ENCODE measurements around the gene PSKH1.
A peak's percentile ranks its signal among the peaks of the same experiment; 100 is the strongest.
"Not testable (repeated sequence)": the region's sequence is repeated elsewhere in the genome, so short reads cannot be mapped to it uniquely, and the experiment has no call there.

PSKH1 gene

DNA sequence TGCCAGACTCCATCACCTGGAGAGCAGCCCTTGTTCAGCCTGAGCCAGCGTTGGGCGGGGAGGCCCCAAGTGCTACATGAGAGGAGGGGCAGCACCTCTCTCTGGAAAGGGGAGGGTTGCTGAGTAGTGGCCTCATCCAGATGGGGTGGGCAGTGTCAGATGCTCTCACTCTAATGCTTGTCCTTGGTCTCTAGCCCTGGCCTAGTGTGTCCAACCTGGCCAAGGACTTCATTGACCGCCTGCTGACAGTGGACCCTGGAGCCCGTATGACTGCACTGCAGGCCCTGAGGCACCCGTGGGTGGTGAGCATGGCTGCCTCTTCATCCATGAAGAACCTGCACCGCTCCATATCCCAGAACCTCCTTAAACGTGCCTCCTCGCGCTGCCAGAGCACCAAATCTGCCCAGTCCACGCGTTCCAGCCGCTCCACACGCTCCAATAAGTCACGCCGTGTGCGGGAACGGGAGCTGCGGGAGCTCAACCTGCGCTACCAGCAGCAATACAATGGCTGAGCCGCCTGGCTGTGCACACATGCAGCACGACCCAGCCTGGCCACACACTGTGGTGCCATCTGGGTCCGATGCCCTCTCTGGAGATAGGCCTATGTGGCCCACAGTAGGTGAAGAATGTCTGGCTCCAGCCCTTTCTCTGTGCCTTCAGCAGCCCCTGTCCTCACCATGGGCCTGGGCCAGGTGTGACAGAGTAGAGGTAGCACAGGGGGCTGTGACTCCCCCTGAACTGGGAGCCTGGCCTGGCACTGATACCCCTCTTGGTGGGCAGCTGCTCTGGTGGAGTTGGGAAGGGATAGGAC, 34.3 kb downstream of the PSKH1 start:
- DNase-seq: no peak

DNA sequence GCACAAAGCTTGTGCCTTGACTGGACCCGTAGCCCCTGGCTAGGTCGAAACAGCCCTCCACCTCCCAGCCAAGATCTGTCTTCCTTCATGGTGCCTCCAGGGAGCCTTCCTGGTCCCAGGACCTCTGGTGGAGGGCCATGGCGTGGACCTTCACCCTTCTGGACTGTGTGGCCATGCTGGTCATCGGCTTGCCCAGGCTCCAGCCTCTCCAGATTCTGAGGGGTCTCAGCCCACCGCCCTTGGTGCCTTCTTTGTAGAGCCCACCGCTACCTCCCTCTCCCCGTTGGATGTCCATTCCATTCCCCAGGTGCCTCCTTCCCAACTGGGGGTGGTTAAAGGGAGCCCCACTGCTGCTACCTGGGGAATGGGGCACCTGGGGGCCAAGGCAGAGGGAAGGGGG, 35.1 kb downstream of the PSKH1 start:
- no peak for DNase-seq

DNA sequence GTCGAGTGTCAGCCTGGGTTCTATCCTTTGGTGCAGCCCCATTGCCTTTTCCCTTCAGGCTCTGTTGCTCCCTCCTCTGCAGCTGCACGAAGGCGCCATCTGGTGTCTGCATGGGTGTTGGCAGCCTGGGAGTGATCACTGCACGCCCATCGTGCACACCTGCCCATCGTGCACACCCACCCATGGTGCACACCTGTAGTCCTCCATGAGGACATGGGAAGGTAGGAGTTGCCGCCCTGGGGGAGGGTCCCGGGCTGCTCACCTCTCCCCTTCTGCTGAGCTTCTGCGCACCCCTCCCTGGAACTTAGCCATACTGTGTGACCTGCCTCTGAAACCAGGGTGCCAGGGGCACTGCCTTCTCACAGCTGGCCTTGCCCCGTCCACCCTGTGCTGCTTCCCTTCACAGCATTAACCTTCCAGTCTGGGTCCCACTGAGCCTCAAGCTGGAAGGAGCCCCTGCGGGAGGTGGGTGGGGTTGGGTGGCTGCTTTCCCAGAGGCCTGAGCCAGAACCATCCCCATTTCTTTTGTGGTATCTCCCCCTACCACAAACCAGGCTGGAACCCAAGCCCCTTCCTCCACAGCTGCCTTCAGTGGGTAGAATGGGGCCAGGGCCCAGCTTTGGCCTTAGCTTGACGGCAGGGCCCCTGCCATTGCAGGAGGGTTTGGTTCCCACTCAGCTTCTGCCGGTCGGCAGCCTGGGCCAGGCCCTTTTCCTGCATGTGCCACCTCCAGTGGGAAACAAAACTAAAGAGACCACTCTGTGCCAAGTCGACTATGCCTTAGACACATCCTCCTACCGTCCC, 35.7 kb downstream of the PSKH1 start:
- DNase-seq: peak; percentile 80

DNA sequence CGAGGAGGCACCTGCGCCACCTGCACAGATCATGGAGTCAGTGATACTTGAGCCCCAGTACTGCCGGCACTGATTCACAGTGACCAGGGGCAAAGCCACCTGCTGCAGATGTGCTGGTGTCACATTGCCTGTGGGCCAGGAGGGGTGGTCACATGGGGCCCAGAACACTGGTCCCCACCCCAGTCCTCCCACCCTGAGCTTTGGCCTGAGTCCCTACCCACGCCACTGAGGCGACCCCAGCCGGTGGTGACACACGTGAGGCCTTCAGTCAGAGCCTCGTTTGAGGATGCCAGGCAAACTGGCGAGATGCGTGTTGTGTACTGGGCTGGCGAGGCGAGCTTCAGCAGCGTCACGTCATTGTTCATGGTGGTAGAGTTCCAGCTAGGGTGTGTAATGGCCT, 37.1 kb downstream of the PSKH1 start:
- no peak for DNase-seq

DNA sequence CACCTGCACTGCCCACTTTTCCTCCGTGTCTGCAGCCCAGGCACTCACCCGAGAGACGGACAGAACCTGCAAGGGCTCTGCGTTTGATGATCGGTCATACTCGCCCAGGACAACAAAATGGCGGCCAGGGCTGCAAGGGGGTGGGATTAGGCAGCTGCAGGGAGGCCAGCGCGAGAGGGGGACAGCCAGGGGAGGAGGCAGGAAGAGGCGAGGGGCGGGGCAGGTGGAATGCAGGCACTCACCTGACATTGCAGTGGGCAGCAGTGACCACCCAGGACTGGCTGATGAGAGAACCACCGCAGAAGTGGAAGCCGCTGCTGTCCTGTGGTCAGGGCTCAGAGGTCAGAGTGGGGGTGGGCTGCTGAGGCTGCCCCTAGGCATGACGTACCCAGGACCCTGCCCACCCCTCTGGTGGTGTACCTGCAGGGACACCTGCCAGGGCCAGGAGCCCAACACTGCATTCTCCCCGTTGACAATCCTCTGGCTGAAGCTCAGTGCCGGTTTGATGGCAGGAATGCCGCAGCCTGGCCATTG, 37.7 kb downstream of the PSKH1 start:
- DNase-seq: no peak

DNA sequence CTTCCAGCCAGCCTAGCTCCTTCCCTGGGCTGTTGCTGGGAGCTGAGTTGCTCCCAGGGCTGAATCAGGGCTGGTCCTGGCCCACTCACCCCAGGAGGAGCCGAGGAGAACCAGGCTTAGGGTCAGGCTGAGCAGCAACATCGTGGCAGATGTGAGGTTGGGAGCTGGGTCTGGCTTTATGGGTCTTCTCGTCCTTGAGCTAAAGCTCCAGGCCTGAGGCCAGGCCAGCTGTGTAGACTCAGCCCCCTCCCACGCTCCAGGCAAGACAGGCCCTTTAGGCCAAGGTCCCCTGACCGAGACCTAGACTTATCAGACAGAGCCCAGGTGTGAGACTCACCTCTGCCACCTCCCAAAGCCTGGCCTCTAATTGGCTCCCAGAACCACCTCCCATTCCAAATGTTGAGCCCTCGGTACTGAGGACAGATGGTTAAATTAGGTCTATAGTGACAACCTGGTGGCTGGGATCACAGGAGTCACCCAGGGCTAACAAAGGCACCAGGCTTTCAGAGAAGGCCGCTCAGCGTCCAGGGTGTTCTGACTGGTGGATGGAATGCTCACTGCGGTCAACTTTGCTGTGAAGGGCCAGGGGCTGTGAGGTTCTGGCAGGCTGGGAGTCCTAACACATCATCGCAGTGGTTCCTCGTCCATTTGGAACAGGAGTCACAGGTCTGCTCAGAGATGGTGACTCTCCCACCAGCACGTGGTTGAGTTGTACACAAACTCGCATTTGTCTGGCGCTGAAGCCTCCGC, 38.8 kb downstream of the PSKH1 start, which contains the start of gene CTRL:
Gene CTRL, minus strand, starts transcription at position 151 of the 750 bp plus-strand sequence. Its CDS starts 10 bp downstream, at position 141.
- DNase-seq: no peak

DNA sequence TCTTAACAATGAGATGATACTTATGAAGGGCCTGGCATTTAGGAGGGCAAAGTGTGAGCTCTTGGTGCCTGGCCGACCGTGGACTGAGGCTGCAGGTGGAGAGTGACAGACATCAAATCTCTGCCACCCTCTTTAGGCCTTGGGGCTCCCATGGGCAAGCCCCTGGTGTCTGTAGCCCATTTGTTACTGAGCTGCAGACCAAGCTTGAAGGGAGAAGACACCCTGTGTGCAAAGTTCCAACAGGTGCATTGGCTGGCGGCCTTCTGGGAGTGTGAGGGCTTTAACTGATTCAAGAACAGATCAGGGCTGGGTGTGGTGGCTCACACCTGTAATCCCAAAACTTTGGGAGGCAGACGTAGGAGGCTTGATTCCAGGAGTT, 39.4 kb downstream of the PSKH1 start:
- no peak for DNase-seq

DNA sequence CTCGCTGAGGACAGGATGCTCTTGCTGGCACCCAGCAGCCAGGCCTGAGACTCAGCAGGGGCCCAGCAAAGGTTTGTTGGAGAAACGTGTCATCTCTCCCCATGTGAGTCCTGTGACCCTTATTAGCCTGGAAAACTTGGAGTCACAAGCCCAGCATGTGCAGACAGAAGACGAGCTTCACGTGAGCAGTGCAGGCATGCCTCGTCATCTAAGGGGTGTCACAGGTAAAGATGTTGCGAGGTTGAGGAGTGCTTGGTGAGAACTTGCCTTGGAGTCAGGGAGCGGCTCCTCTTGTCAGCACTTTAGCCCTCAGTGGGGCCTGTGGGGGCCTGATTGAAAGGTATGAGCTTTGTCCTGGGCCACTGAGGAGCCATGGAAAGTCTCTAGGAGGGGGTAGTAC, 40.8 kb downstream of the PSKH1 start:
- DNase-seq: no peak

DNA sequence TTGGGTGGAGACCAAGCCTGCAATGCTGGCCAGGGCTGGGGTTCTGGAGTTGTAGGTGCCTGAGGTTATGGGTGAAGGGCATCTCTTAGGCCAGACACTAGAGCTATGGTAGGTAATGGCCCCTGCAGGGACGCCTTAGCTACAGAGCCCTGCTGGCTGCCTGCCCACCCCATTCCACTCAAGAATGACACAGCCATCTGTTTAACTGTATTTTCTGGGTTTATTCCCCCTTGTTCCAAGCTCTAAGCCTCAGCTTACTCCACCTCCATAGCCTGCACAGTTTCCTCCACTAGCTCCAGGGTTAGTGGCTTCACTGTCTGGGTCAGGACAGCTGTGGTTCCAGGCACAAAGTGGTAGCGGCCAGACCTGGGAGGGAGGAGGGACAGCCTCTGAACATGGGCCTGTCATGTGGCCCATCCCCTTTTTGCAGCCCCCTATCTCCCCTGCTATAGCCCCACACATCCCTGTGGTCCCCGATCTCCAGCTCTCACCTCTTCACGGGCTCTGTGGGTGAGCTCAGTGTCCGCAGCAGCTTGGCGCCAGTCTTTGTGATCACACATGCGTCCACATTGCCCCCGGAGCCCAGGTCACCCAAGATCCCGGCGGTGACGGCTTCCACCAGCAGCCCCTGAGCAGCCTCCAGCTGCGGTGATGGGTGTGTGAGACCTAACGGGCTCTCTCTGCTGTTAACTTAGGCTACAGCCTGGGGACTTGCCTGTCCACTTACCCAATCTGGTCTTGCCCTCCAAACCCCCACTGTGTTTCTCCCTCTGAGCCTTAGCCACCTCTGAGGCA, 41.4 kb downstream of the PSKH1 start:
- no peak for DNase-seq

DNA sequence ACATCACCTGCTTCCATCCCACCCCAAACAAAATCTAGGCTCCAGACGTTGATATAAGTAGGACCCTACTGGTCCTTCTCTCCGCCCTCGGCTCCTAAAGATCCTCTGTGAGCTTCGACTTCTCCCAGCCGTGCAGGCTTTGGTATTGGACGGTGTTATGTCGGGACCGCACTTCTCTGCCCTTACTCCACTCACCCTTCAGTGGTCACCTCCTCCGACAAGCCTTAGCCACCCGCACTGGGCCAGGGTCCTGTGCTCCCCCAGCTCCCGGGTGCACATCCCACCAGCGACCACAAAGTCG, 42.0 kb downstream of the PSKH1 start:
- no peak for DNase-seq

DNA sequence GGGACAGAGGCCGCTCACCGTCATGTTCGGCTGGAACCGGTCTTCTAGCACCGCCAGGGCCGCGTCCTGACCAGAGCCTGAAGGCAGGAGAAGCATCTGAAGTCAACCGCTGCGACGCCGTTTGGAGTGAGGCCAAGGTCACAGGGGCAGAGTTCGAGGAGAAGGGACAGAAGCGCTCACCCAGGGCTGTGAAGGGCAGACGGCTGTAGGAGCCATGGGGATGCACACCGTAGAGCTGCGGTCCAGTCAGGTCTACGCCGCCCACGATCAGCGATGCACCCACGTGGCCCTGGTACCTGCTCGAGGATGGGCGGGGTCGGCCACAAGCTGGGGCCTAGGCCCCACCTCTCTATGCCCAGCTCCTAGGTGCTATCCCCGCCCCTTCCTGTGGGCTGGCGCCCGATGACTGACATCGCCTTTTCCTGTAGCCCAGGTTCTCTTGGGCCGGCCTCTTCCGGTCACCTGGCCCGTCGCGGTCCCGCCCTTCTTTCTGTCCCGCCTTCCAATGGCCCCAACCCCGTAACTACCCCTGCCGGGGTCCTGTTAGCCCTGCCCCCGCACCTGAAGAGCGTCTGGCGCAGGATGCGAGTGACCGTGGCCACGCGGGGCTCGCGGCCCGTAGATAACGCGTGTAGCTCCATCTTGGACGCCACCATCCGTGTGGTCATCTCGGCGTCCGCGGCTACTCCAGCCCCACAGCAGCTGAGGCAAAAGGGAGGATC, 42.5 kb downstream of the PSKH1 start:
- DNase-seq: peak; percentile 96

DNA sequence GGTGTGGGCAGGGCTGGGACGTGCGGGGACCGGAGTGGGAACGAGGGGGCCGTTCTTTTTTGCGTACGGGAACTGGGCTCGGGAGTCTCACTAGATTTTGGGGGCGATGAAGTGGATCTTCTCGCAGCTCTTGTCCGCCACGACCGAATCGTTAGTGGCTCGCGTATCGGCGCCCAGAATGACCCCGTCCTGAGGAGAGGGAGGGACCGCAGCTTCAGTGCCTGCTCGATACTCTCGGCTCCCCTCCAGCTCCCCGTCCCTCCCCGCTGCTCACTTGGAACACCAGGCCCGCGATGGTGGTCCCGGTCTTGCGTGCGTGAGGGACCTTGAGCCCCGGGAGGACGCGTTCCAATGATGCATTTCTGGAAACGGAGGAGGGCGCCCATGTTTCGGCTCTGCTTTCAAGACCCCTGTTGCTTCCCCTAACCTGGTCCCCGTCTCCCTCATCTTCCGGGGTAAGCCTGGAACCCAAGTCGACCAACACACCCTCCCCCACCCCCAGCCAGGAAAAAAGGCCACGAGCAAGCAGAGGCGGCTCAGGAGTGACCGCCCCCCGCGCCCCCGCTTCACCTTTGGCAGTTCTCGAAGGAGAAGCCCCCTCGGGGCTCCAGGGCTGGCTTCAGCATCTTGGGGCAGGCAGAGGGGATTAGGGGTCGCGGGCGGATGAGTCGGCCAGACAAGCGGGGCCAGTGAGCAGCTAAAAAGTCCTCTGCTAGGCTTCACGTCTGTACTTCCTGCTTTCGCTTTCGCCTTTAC, 43.2 kb downstream of the PSKH1 start, which contains the start of gene PSMB10:
Gene PSMB10, minus strand, starts transcription at position 727 of the 756 bp plus-strand sequence. Its CDS starts 101 bp downstream, at position 626.
- DNase-seq: peak; percentile 75

DNA sequence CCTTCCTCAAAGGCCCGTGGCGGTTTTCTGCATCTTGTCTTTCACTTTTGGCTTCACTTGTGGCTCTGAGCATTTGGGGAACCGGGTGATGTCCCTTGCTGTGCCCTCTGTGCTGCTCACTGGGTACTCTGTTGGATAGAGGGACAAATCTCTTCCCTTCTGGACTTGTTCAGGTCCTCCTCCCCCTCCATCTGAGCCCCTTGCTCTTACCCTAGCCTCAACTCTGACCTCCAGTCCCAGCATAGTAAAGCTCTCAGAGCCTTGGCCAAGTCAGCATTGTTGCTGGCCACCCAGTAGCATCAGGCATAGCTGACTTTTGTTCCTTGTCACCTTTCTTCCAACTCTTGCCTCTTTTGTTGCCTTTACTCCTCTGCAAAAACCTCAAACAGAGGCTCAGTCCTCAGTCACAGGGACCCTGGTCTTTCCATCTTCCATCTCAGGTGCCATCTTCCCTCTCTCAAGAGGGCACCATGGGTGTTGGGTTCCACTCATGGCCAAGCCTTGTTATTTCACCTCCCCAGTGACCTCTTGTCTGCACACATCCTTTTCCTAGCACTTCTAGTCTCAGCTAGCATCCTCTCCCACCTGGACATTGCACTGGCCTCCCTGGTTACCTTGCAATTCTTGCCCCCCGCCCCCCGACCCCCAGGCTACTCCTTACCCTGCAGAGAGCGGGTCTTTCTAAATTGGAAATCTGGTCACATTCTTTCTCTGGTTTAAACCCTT, 44.0 kb downstream of the PSKH1 start:
- no peak for DNase-seq

DNA sequence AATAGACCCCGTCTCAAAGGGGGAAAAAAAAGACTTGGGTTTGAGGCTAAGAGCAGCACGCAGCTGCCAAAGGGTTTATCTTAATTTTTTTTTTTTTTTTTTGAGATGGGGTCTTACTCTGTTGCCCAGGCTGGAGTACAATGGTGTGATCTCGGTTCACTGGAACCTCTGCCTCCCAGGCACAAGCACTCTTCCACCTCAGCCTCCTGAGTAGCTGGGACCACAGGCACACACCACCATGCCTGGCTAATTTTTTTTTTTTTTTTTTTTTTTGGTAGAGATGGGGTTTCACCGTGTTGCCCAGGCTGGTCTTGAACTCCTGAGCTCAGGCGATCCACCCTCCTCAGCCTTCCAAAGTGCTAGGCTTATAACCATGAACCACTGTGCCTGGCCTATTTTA, 44.7 kb downstream of the PSKH1 start:
- not testable (repeated sequence) for DNase-seq

DNA sequence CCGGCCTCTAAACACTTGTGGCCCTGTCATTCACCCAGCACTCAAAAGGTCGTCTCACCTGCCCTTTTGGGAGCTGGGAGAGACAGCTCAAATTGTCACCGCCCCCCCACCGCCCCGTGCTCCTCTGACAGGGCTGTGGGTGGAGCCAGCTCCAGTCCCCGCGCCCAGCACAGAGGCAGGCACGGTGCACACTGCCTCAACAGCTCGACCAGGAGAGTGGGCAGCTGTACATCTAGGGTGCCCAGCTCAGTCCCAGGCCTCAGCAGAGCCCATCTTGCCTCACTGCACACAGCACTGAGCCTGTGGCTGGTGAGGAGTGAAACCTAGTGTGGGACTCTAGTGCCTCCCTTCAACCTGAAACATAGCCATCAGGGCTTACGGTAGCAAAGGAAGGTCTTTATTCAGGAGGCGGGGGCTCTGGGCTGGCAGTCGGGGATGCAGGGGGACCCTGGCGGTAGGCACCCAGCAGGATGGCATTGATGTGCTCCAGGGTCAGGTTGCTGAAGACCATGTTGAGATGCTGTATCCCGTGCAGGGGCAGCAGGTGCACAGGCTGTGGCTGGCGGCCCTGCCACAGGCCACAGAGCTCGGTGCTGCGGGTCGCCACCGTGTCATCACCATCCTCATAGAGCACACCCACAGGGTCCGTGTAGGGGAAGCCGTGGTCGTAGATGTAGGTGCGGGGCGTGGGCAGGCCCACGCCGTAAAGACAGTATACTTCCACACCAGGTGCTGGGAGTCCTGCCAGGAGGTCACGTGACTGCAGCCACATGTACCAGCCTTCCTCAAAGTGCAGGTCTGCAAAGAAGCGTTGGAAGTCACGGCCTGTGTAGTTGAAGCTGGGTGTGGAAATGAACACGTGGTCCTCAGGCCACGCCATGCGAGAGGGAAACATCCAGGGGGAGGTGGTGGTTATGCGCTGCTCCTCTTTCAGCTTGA, 46.7 kb downstream of the PSKH1 start:
- DNase-seq: no peak

DNA sequence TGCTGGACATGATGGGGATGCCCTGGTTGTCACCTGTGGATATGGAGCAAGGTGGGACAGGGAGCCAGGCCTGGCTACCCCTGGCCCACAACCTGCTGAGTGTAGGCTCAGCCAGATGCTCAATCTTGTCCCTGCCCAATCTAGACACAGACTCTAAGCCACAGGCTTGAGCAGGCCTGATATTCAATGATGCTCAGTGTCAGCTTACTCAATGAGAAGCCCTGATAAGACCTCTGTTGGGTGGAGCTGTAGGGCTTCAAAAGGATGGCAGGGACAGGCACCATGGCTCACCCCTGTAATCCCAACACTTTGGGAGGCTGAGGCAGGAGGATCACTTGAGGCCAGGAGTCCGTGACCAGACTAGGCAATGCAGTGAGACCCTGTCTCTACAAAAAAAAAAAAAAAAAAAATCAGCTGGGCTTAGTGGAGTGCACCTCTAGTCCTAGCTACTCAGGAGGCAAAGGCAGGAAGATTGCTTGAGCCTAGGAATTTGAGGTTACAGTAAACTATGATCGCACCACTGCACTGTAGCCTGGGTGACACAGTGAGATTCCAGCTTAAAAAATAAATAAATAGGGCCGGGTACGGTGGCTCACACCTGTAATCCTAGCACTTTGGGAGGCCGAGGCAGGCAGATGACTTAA, 47.5 kb downstream of the PSKH1 start:
- DNase-seq: no peak

DNA sequence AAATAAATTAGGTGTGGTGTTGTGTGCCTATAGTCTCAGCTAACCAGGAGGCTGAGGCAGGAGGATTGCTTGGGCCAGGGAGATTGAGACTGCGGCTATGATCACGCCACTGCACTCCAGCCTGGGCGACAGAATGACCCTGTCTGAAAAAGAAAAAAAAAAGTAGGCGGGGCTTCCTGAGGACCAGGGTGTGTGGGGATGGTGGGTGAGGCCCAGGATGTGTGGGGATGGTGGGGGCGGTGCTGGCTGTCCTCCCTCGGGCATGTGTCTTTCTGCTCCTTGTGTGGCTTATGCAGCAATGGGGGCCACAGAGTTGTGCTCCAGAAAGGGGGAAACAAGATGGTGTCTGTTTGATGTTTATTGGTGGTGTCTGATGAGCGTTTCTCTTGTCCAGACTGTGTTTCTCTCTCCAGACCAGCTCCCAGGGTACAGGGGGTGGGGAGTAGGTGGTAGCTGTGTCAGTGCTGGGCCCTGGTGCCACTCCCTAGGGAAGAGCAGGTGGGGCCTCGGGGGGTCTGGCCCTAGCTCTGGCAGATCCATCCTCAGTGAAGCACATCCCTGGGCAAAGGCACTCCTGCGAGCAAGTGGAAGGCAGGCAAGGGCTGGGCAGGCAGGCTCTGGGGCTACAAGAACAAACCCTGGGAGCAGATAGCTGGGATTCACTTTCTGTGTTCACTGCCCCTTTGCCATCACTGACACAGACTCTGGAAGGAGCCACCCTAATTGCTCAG, 48.6 kb downstream of the PSKH1 start:
- no peak for DNase-seq

DNA sequence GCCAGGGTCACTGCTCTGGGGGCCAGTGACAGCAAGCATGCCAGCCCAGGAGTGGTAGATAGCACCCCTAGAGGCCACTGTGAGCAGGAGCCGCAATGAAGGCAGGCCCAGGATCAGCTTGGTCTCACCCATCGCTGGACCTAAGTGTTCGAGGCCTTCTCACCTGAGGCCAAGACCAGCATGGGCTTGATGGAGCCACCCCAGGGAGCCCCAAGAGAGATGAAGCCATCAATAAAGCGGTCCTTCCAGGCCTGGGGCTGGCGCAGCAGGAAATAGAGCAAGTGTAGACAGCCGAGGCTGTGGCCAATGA, 49.1 kb downstream of the PSKH1 start:
- DNase-seq: no peak

Measured in femur (tissue), 1 donor.